GM10248 (cell line): ENCODE data around the gene MACROD1.

Experiments
- CTCF ChIA-PET: fragments of 300-600 bp; sonication (Branson Sonifier 250); formaldehyde crosslinking; extraction: SDS; loops from one replicate; lab custom pipeline; 2021; ENCODE audit warnings: antibody characterized with exemption; lab: Yijun Ruan, JAX
- POLR2A ChIA-PET: fragments of 350-650 bp; sonication (Branson Sonifier 250); formaldehyde crosslinking; extraction: SDS; loops from one replicate; lab custom pipeline; 2020; ENCODE audit warnings: antibody characterized with exemption; lab: Yijun Ruan, JAX
- DNase-seq: peaks from one replicate; pipeline ENCODE4 v3.0.0; 2012; ENCODE audit errors: extremely low spot score
- CTCF ChIP-seq: IDR thresholded peaks from 2 replicates; pipeline ENCODE4 v1.5.1; 2012; ENCODE audit warnings: mild to moderate bottlenecking, low read depth; ENCODE audit errors: extremely low read depth, missing control alignments, control extremely low read depth

Gene MACROD1

GRCh38 chr11:64086258-64087123, 79.4 kb downstream of the MACROD1 start:
- ChIA-PET CTCF (interaction anchor here (0.9 kb wide), 1 partner anchor 61 kb away, joined by 3 read pairs; no protein-coding TSS in a partner anchor), POLR2A (no interaction called here)

GRCh38 chr11:64085906-64086257, 80.0 kb downstream of the MACROD1 start:
- POLR2A ChIA-PET, result no interaction called here
- CTCF ChIA-PET, result no interaction called here
- TF ChIP-seq CTCF, result no peak
- DNase-seq, result no peak

More at GRCh38 chr11:64086258-64087123, 79.4 kb downstream of the MACROD1 start:
- DNase-seq, result no peak
- TF ChIP-seq CTCF, result no peak

GRCh38 chr11:64084951-64085710, 80.8 kb downstream of the MACROD1 start:
- ChIA-PET POLR2A (no interaction called here), CTCF (interaction anchor here (0.9 kb wide), 1 partner anchor 11 kb away, joined by 3 read pairs; no protein-coding TSS in a partner anchor)
- DNase-seq, result no peak
- TF ChIP-seq CTCF, result no peak

GRCh38 chr11:64084146-64084950, 81.6 kb downstream of the MACROD1 start:
- POLR2A ChIA-PET, result no interaction called here
- no peak for DNase-seq
- CTCF ChIA-PET, result interaction anchor here (0.9 kb wide), 1 partner anchor 10 kb away, joined by 3 read pairs; no protein-coding TSS in a partner anchor
- no peak for TF ChIP-seq CTCF

GRCh38 chr11:64083398-64084080, 82.4 kb downstream of the MACROD1 start:
- TF ChIP-seq CTCF, result no peak
- CTCF ChIA-PET, result no interaction called here

More at GRCh38 chr11:64083398-64084080, 82.4 kb downstream of the MACROD1 start:
- POLR2A ChIA-PET, result no interaction called here
- DNase-seq, result no peak
